SK-N-SH treated with all-trans-retinoic acid at 6 μM for 48 hours (cell line): Measurements from ENCODE around the gene DHH.

Experiments
- ATAC-seq: fragments of 200-7000 bp; cut with Tn5 transposase; 3 replicates; pipeline ENCODE4 v1.9.1; 2020; ENCODE audit warnings: mild to moderate bottlenecking, moderate library complexity
- ARNTL ChIP-seq: fragments of 450-650 bp; formaldehyde crosslinking; IDR thresholded peaks from 2 replicates; pipeline ENCODE4 v1.5.0; 2020; ENCODE audit warnings: low read depth, mild to moderate bottlenecking, moderate library complexity, borderline replicate concordance
- BACH2 ChIP-seq: fragments of 250-450 bp; sonication (Bioruptor Pico); IDR thresholded peaks from 2 replicates; pipeline ENCODE4 v1.9.0; 2021; ENCODE audit warnings: mild to moderate bottlenecking, borderline replicate concordance
- CSDC2 ChIP-seq: fragments of 250-450 bp; sonication (Bioruptor Pico); IDR thresholded peaks from 2 replicates; pipeline ENCODE4 v1.5.0; 2020; ENCODE audit warnings: mild to moderate bottlenecking, moderate library complexity
- GLIS3 ChIP-seq: fragments of 250-450 bp; sonication (Bioruptor Pico); IDR thresholded peaks from 2 replicates; pipeline ENCODE4 v1.5.0; 2020; ENCODE audit warnings: mild to moderate bottlenecking, moderate library complexity
- ISL1 ChIP-seq: fragments of 250-450 bp; sonication (Bioruptor Pico); IDR thresholded peaks from 2 replicates; pipeline ENCODE4 v2.1.2; 2022; ENCODE audit warnings: mild to moderate bottlenecking, moderate library complexity
- OSR1 ChIP-seq: fragments of 250-450 bp; sonication (Bioruptor Pico); IDR thresholded peaks from 2 replicates; pipeline ENCODE4 v1.8.0; 2022; ENCODE audit warnings: moderate library complexity, mild to moderate bottlenecking, inconsistent platforms
- PPARA ChIP-seq: fragments of 250-450 bp; sonication (Bioruptor Pico); IDR thresholded peaks from 2 replicates; pipeline ENCODE4 v1.5.0; 2020; ENCODE audit warnings: mild to moderate bottlenecking, borderline replicate concordance
- RARB ChIP-seq: fragments of 250-450 bp; sonication (Bioruptor Pico); IDR thresholded peaks from 2 replicates; pipeline ENCODE4 v1.8.0; 2021; ENCODE audit warnings: mild to moderate bottlenecking, moderate library complexity
- SNAI2 ChIP-seq: fragments of 250-450 bp; sonication (Bioruptor Pico); IDR thresholded peaks from 2 replicates; pipeline ENCODE4 v1.5.0; 2020; ENCODE audit warnings: mild to moderate bottlenecking, moderate library complexity
- TCF4 ChIP-seq: fragments of 250-450 bp; sonication (Bioruptor Pico); IDR thresholded peaks from 2 replicates; pipeline ENCODE4 v1.8.0; 2021; ENCODE audit warnings: mild to moderate bottlenecking, moderate library complexity, borderline replicate concordance
- TOX ChIP-seq: fragments of 250-450 bp; sonication (Bioruptor Pico); IDR thresholded peaks from 2 replicates; pipeline ENCODE4 v1.8.0; 2021; ENCODE audit warnings: mild to moderate bottlenecking, moderate library complexity, borderline replicate concordance
- ZC3H10 ChIP-seq: fragments of 250-450 bp; sonication (Bioruptor Pico); IDR thresholded peaks from 2 replicates; pipeline ENCODE4 v1.5.1; 2021; ENCODE audit warnings: mild to moderate bottlenecking, moderate library complexity
- ZFP3 ChIP-seq: fragments of 250-450 bp; sonication (Bioruptor Pico); IDR thresholded peaks from 2 replicates; pipeline ENCODE4 v1.5.0; 2020; ENCODE audit warnings: mild to moderate bottlenecking, moderate library complexity
- ZFP30 ChIP-seq: fragments of 450-650 bp; formaldehyde crosslinking; IDR thresholded peaks from 2 replicates; pipeline ENCODE4 v1.5.0; 2022; ENCODE audit warnings: mild to moderate bottlenecking, moderate library complexity
- ZNF565 ChIP-seq: fragments of 450-650 bp; formaldehyde crosslinking; conservative IDR thresholded peaks from 2 replicates; pipeline ENCODE4 v1.5.0; 2020; ENCODE audit warnings: low read depth, mild to moderate bottlenecking, moderate library complexity
- ZNF70 ChIP-seq: fragments of 450-650 bp; formaldehyde crosslinking; IDR thresholded peaks from 2 replicates; pipeline ENCODE4 v1.5.0; 2020; ENCODE audit warnings: mild to moderate bottlenecking, moderate library complexity
- ZNF8 ChIP-seq: fragments of 450-650 bp; formaldehyde crosslinking; IDR thresholded peaks from 2 replicates; pipeline ENCODE4 v1.5.0; 2020; ENCODE audit warnings: mild to moderate bottlenecking, moderate library complexity
- TF ChIP-seq, protein P1 (sequence below): fragments of 250-450 bp; sonication (Bioruptor Pico); IDR thresholded peaks from 2 replicates; pipeline ENCODE4 v1.5.0; 2020; ENCODE audit warnings: mild to moderate bottlenecking, moderate library complexity
- TF ChIP-seq, protein P2 (sequence below): fragments of 250-450 bp; sonication (Bioruptor Pico); IDR thresholded peaks from 2 replicates; pipeline ENCODE4 v1.5.1; 2020; ENCODE audit warnings: low read depth, mild to moderate bottlenecking, moderate library complexity
- TF ChIP-seq, protein P3 (sequence below): fragments of 250-450 bp; sonication (Bioruptor Pico); IDR thresholded peaks from 2 replicates; pipeline ENCODE4 v1.5.1; 2021; ENCODE audit warnings: mild to moderate bottlenecking, moderate library complexity
- TF ChIP-seq, protein P4 (sequence below): fragments of 250-450 bp; sonication (Bioruptor Pico); IDR thresholded peaks from 2 replicates; pipeline ENCODE4 v1.8.0; 2021; ENCODE audit warnings: low read depth, mild to moderate bottlenecking, moderate library complexity, borderline replicate concordance

Gene DHH

DNA sequence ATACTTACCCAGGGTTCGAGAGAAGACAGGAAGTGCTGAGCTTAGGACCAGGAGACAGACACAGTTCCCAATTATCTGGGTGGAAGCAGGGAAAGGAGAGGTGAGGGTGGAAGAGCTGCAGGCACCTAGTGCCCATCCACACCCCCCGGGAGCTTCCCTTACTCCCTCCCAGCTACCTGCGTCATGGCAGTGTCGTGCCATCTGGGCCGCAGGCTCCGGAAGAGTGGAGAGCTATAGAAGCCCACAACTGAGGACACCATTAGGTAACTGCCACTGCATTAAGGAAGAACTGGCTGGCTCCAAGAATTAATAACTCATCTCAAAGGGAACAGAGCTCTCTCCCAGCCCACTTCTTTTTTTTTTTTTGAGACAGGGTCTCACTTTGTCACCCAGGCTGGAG, 5.8 kb upstream of the DHH start:
- TF ChIP-seq PPARA (CRISPR knock-in tag) (no peak), SNAI2 (no peak), ZNF70 (CRISPR knock-in tag) (no peak), TOX (no peak), ARNTL (CRISPR knock-in tag) (no peak), ZNF565 (CRISPR knock-in tag) (no peak), ISL1 (CRISPR knock-in tag) (no peak), GLIS3 (no peak), TCF4 (CRISPR knock-in tag) (no peak)
- TF ChIP-seq, protein P1, sequence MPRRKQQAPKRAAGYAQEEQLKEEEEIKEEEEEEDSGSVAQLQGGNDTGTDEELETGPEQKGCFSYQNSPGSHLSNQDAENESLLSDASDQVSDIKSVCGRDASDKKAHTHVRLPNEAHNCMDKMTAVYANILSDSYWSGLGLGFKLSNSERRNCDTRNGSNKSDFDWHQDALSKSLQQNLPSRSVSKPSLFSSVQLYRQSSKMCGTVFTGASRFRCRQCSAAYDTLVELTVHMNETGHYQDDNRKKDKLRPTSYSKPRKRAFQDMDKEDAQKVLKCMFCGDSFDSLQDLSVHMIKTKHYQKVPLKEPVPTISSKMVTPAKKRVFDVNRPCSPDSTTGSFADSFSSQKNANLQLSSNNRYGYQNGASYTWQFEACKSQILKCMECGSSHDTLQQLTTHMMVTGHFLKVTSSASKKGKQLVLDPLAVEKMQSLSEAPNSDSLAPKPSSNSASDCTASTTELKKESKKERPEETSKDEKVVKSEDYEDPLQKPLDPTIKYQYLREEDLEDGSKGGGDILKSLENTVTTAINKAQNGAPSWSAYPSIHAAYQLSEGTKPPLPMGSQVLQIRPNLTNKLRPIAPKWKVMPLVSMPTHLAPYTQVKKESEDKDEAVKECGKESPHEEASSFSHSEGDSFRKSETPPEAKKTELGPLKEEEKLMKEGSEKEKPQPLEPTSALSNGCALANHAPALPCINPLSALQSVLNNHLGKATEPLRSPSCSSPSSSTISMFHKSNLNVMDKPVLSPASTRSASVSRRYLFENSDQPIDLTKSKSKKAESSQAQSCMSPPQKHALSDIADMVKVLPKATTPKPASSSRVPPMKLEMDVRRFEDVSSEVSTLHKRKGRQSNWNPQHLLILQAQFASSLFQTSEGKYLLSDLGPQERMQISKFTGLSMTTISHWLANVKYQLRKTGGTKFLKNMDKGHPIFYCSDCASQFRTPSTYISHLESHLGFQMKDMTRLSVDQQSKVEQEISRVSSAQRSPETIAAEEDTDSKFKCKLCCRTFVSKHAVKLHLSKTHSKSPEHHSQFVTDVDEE (CRISPR knock-in tag), result no peak
- no peak for ATAC-seq

DNA sequence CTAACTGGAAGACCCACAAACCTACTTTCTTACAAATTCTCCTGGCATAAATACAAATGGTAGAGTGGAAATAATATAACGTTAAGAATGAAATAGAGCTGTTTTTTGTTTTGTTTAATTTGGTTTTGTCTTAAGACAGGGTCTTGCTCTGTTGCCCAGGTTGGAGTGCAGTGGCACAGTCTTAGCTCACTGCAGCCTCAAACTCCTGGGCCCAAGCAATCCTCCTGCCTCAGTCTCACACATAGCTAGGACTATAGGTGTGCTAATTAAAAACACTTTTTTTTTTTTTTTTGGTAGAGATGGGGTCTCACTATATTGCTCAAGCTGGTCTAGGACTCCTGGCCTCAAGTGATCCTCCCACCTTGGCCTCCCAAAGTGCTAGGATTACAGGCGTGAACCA, 4.1 kb upstream of the DHH start:
- no peak for TF ChIP-seq RARB (CRISPR knock-in tag)
- no peak for TF ChIP-seq TOX
- no peak for TF ChIP-seq ZFP3 (CRISPR knock-in tag)
- no peak for TF ChIP-seq PPARA (CRISPR knock-in tag)
- TF ChIP-seq ZFP30 (CRISPR knock-in tag), result no peak
- TF ChIP-seq ZNF70 (CRISPR knock-in tag), result no peak
- TF ChIP-seq BACH2, result no peak
- TF ChIP-seq CSDC2 (CRISPR knock-in tag), result no peak
- TF ChIP-seq ZNF565 (CRISPR knock-in tag), result no peak
- TF ChIP-seq TCF4 (CRISPR knock-in tag), result no peak
- TF ChIP-seq, protein P2, sequence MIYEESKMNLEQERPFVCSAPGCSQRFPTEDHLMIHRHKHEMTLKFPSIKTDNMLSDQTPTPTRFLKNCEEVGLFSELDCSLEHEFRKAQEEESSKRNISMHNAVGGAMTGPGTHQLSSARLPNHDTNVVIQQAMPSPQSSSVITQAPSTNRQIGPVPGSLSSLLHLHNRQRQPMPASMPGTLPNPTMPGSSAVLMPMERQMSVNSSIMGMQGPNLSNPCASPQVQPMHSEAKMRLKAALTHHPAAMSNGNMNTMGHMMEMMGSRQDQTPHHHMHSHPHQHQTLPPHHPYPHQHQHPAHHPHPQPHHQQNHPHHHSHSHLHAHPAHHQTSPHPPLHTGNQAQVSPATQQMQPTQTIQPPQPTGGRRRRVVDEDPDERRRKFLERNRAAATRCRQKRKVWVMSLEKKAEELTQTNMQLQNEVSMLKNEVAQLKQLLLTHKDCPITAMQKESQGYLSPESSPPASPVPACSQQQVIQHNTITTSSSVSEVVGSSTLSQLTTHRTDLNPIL, result no peak
- TF ChIP-seq, protein P3, sequence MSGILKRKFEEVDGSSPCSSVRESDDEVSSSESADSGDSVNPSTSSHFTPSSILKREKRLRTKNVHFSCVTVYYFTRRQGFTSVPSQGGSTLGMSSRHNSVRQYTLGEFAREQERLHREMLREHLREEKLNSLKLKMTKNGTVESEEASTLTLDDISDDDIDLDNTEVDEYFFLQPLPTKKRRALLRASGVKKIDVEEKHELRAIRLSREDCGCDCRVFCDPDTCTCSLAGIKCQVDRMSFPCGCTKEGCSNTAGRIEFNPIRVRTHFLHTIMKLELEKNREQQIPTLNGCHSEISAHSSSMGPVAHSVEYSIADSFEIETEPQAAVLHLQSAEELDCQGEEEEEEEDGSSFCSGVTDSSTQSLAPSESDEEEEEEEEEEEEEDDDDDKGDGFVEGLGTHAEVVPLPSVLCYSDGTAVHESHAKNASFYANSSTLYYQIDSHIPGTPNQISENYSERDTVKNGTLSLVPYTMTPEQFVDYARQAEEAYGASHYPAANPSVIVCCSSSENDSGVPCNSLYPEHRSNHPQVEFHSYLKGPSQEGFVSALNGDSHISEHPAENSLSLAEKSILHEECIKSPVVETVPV (CRISPR knock-in tag), result no peak
- TF ChIP-seq, all 23 proteins: peak for 0
- no peak for ATAC-seq

DNA sequence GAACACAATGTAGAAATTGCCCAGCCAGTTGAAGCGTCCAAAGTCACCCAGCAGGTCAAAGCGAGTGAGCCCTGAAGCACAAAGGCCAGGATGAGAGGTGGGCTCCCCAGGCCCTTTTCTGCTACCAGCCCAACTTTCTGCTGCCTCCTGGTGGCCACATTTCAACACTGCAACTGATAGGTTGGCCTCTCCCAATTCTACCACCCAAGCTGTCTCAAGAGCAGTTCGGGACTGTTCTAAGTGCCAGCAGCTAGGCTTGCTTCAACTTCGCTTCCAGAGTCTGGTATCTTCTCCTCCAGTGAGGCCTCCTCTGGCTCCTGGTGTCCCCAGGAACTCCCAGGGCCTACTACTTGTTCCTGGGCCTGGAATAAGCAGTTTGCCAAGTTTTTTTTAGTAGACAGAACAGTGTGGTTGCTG, 3.4 kb upstream of the DHH start:
- peak; percentile 52 for ATAC-seq
- TF ChIP-seq PPARA (CRISPR knock-in tag) (no peak), BACH2 (no peak), ZC3H10 (no peak), ZFP30 (CRISPR knock-in tag) (no peak), ZNF565 (CRISPR knock-in tag) (no peak), TCF4 (CRISPR knock-in tag) (no peak), CSDC2 (CRISPR knock-in tag) (no peak), ARNTL (CRISPR knock-in tag) (no peak), ZNF8 (CRISPR knock-in tag) (no peak), OSR1 (CRISPR knock-in tag) (no peak), GLIS3 (no peak), RARB (CRISPR knock-in tag) (no peak)
- TF ChIP-seq, protein P1 (CRISPR knock-in tag), result no peak
- TF ChIP-seq, protein P4, sequence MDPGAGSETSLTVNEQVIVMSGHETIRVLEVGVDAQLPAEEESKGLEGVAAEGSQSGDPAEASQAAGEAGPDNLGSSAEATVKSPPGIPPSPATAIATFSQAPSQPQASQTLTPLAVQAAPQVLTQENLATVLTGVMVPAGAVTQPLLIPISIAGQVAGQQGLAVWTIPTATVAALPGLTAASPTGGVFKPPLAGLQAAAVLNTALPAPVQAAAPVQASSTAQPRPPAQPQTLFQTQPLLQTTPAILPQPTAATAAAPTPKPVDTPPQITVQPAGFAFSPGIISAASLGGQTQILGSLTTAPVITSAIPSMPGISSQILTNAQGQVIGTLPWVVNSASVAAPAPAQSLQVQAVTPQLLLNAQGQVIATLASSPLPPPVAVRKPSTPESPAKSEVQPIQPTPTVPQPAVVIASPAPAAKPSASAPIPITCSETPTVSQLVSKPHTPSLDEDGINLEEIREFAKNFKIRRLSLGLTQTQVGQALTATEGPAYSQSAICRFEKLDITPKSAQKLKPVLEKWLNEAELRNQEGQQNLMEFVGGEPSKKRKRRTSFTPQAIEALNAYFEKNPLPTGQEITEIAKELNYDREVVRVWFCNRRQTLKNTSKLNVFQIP (CRISPR knock-in tag), result no peak
